HL-60/S4 (cell line): ENCODE data around the gene NLRC5.
"Not testable (repeated sequence)": the region's sequence is repeated elsewhere in the genome, so short reads cannot be mapped to it uniquely, and the experiment has no call there.

Source experiments
- in situ Hi-C: fragments of 300-500 bp; cut with MboI; formaldehyde crosslinking; loops from 2 replicates; pipeline ENCODE4 v1.14.3; 2022; ENCODE audit warnings: low sequenced_read_pairs

Gene NLRC5

GRCh38 chr16:56998861-56999260 is 9.5 kb downstream of the NLRC5 start:
- in situ Hi-C loops, result no loop called here

GRCh38 chr16:56999409-57000270 is 10.3 kb downstream of the NLRC5 start:
- in situ Hi-C loops, result no loop called here

- in situ Hi-C loops, result no loop called here
Measured at GRCh38 chr16:57000271-57001025, 11.1 kb downstream of the NLRC5 start.

- in situ Hi-C loops, result no loop called here
Measured at GRCh38 chr16:57001026-57001679, 11.8 kb downstream of the NLRC5 start.

GRCh38 chr16:57003439-57004386 is 14.4 kb downstream of the NLRC5 start:
- in situ Hi-C loops, result no loop called here

- in situ Hi-C loops, result no loop called here
Measured at GRCh38 chr16:57004387-57005250, 15.3 kb downstream of the NLRC5 start.

GRCh38 chr16:57005597-57005996 is 16.2 kb downstream of the NLRC5 start:
- in situ Hi-C loops, result not testable (repeated sequence)

- in situ Hi-C loops, result no loop called here
Measured at GRCh38 chr16:57007050-57007449, 17.7 kb downstream of the NLRC5 start.

GRCh38 chr16:57007530-57007929 is 18.2 kb downstream of the NLRC5 start:
- in situ Hi-C loops, result no loop called here

GRCh38 chr16:57008440-57008839 is 19.1 kb downstream of the NLRC5 start:
- in situ Hi-C loops, result no loop called here

- in situ Hi-C loops, result no loop called here
Measured at GRCh38 chr16:57009643-57010170, 20.4 kb downstream of the NLRC5 start.

GRCh38 chr16:57012353-57012752 is 23.0 kb downstream of the NLRC5 start:
- in situ Hi-C loops, result no loop called here

- in situ Hi-C loops, result no loop called here
Measured at GRCh38 chr16:57013229-57013628, 23.9 kb downstream of the NLRC5 start.

GRCh38 chr16:57013902-57014301 is 24.5 kb downstream of the NLRC5 start:
- in situ Hi-C loops, result no loop called here

- in situ Hi-C loops, result no loop called here
Measured at GRCh38 chr16:57016301-57016700, 26.9 kb downstream of the NLRC5 start.

- in situ Hi-C loops, result no loop called here
Measured at GRCh38 chr16:57016831-57017230, 27.5 kb downstream of the NLRC5 start.

GRCh38 chr16:57017251-57017650 is 27.9 kb downstream of the NLRC5 start:
- in situ Hi-C loops, result no loop called here

GRCh38 chr16:57019746-57020145 is 30.4 kb downstream of the NLRC5 start:
- in situ Hi-C loops, result no loop called here

GRCh38 chr16:57020651-57021050 is 31.3 kb downstream of the NLRC5 start:
- in situ Hi-C loops, result no loop called here
